ENCODE data around the gene ARHGAP22.

ARHGAP22 gene

DNA sequence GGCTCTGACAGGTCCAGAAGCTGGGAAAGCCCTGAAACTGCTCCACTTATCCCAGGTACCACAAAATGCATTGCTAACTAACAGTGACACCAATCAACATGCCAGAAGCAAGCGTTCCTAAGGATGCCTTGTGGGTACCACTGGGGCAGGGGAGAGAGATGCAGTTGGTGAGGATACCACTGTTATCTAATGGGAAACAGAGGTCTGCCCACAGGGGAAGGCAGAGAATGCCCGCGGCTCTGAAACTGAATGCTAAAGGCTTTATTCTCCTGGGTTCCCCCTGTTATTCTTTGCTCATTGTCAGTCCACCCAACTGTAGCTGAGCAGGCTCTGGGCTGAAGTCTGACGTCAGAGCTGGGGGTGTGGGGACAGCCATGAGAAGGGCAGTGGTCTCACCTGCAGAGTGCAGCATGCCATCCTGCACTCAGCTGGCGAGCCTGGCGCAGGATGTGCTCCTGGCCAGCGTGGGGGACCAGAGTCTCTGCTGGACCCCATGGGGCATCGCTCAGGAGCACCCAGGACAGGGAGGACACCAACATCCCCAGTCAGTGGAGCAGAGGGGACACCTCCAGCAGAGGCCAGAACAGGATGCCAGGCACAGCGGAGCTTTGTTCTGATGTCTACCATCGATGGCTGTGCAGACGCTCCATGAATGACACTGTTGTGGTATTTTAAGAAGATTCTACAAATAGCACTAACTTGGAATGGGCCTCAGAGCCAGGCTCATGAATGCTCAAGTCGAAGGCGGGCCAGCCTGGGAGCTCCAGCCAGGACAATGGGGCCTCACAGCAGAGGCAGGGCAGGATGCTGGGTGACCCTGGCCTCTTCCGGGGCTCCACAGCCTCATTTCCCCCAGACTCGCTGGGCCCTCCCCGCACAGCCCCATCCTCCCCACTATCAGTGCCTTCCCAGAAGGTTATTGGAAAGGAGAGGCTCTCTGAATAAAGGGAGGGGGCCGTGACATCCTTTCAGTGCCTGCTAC lies 95.8 kb downstream of the ARHGAP22 start:
- DNase-seq, result no peak

DNA sequence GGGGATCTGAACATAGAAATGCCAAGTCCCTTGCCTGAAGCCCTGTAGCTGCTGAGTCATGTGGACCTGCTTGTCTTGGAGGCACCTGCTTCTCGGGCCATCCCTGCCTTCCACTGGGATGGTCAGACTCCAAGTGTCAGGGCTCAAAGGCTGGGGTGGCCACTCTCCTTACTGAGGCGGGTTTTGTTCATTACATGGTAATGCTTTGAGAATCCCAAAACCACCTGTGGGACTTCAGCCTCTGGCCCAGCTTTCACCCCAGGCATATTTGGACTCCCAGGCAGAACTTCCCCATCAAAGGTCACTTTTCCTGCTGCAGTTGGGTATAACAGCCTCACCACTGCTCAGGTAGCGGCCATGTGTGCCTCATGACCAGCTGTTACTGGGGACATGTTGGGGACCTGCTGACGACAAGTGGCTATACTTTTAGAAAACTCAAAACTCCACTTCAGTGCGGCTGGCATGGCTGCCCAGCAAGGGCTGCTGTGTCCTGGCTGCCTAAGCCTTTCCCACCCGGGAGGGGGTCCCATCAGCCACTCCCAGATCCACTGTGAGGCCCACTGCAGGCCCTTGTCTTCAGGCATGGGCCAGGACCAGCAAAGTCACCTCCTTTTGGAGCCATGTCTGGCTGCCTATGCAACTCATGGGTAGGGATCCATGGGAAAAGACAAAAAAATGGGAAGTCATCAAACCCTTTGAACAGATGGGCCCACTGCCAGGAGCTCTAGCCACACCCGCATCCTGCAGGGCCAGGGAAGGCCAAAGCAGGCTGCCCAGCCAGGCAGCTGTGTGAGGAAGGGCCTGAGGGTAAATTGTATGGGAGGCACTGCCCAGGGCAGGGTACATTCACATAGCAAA lies 96.7 kb downstream of the ARHGAP22 start:
- DNase-seq, result no peak

DNA sequence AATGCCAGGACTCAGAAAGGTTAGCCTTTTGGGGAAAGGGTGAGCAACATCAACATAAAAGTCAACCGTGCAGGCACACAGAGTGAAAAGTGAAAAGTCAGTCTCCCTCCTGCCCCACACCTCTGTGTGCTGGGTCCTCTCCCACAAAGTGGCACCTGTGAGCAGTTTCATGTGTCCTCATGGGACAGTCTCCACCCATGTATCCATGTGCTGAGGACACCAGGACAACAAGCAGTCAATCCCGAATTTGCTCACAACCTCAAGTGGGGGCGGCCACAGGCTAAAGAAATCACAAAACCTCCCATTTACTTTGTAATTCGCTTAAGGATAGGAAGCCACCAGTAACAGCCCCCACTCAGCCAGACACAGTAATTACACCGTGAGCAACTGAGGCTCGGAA lies 97.4 kb downstream of the ARHGAP22 start:
- DNase-seq, result no peak

DNA sequence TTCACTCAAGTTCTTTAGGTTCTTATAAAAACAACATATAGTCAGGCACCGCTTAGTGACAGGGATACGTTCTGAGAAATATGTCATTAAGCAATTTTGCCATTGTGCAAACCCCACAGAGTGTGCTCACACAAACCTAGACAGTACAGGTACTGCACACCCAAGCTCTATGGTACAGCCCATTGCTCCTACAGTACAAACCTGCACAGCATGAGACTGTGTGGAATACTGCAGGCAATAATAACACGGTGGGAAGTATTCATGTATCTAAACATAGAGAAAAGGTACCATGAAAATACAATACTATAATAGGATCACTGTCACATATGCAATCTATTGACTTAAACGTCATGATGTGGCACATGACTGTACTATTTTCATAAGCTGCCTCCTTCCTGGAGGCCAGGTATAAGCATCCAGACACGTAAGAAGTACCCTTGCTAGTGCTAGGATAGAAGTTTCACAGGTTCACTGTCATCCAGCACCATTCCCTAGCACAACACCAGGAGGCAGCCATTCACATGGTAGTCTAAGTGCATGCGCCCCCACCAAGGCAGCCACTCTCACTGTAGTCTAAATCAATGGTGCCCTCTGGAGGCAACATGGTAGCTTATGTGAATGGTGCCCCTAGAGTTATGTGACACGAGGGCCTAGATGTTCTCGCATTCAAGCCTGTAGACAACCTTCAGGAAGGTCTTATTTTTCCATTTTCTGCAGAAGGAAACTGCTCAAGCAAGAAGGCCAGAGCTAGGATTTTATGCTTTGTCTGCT lies 98.5 kb downstream of the ARHGAP22 start:
- DNase-seq, result no peak

DNA sequence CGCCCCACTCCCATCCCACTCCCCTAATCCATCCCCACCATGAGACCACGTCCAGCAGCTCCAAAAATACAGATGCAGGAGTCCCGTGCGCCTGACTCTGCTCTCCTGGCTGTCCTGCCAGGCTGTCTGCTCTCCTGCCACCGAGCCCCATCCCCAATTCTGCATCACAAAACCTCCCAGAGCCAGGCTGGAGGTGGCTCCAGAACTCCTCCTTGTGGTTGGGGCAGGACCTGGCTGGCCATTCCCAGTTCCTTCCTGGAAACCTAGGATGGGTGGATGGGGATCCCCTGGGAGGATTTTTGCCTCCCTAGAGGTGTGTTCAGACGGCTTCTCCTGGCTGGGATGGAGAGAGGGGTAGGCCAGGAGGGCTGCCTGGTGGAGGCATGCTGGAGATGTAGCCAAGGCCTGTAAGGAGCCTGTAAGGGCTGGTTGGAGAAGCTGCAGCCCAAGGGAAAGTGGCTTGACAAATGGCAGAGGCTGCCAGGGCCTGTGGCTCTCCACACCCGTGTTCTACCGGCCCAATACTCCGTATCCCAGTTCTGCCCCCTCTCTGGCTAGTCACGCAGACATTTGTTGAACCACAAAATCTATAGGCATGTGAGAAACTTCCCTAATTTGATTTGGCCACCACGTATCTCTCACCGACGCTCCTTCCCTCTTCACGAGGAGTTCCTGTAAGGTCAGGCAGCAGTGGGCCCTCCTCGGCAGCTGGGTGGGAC lies 99.3 kb downstream of the ARHGAP22 start:
- DNase-seq, result no peak

DNA sequence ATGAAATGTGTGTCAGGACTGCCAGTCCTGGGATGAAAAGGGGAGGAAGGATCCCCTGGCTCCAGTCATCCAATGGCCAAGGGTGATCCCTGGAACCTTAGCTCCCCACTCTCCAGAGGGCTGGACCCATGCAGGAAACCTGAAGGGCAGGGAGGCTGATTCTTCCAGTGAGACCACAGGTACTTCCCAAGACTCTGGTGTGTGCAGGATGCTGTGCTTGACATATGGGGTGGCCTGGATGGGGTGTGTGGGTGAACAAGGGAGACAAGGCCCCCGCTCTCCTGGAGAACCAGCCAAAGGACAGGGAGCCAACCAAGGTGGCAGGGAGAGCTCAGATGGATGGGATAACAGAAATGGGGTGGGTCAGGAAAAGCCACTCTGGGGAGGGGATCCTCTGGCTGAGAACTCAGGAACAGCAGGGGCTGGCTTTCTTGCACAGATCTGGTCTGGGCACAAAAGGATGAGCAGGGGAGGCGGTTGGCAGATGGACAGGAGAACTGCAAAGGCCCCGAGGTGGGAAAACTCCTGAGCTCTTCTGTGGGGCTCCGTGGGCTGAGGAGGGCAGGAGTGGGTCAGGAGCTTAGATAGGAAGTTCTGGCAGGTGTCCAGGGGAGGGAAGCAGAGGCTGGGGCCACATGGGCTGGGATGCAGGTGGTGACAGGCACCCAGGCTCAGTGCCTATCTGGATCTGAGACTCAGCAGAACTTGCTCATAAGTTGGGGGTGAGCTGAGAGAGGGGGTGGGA lies 100.6 kb downstream of the ARHGAP22 start:
- no peak for DNase-seq

DNA sequence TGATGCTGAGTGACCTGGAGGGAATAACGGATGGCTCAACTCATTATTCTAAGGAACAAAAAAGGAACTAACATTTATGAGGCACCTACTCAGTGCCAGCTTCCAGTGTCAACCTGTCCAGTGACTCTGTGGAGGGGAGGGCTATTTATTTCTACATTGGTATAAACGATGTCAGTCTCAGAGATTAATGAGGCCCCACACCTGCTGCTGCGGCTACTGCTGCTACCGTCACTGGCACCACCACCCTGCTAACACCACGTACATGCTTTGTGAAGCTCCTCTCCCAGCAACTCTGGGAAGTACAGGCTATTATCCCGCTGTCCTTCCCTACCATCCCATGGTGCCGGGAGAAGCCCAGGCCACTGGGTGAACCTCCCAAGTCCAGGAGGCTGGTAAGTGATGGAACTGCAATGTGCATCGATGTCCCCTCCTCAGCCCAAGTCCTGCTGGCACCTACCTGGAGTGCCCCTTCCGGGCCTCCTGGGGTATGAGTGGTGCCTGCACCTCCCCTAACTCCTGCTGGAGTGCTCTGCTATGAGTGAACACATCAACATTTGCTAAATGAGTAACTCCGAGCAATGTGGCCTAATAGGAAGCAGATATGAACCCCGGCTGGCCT lies 101.5 kb downstream of the ARHGAP22 start:
- DNase-seq, result no peak

DNA sequence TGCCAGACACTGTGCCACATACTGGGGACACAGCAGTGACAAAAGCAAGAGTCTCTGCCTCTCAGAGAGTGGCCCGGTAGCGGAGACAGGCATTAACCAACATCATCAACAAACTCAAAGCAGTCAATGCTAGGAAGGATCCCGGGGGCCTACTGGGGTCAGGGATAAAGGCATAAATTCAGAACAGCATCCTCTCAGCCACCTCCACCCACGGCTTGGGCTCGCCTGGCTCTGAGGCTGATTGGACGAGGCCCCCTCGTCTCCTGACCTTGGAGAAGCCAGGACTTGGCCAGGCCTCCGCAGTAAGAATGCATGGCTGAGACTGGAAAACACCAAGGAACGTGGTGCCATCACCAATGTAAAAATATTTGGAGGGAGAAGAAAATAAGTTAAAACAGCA lies 102.1 kb downstream of the ARHGAP22 start:
- no peak for DNase-seq

DNA sequence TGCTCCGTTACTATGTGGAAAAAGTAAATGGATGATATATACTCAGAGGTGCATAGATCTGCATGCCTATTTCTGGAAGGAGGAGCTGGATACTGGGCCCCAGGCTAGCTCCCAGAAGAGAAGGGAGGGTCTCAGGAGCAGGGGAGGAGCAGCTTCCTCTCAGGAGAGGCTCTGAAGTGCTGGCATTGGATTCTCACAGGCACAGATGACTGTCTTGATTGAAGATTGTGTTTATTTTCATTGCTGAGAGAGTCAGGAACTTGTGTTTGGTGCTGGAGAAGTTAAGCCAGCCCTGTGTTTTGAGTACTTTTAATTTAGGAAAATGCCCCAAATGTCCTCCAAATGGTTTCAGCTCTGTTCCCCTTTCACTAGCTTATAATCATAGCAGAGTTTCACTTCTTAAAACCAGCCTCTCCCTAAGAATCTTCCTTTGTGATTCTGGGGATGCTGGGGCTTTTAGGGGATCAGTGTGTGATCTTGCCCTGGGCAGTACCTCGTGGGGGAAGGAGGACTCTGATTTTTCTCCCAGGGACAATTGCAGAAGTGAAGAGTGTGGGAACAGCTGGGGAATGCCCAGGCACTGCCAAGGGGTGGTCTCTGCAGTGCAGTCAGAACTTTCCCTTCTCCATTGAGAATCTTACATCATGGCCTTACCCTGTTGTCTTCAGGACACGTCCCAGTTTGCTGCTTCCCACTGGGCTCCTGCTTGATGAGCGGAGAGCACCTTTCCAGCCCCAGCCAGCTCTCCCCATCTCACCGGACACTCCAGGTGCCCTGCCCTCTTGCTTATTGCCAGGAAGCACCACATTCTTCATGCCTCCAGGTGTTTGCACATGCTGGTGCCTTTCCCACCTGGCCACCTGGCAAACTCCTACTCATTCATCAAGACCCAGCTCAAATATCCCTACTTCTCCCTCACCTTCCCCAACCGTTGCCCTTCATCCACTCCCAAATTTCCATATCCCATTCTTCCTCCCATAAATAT lies 102.8 kb downstream of the ARHGAP22 start:
- no peak for DNase-seq

DNA sequence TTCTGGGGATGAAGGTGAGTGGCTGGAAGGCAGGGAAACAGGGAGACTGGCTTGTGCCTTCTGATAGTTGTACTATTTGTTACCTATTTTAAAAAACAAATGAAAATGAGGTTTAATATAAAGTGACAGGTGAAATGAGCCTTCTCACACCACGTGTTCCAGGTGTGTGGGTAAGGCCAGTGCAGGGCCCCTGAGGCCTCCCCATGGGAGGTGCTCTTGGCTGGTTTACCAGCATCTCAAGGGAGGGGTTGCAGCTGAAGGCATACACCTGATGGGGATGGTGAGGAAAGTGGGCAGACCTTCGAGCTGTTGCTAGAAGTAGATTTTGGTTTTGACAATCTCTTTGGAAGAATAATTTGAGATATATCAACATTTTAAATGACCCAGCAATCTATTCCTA lies 103.6 kb downstream of the ARHGAP22 start:
- DNase-seq, result no peak

DNA sequence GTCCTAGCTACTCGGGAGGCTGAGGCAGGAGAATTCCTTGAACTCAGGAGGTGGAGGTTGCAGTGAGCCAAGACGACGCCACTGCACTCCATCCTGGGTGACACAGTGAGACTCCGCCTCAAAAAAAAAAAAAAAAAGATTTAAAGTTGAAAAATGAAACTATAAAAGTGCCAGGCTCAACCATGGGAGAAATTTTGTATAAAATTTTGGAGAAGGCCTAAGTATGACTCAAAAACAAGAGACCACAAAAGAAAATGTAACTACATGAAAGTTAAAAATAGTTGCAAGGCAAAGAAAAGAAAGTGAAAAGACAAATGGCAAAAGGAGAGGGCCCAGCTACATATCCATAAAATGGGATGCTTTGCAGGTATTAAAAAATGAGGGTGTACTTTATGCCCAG lies 104.1 kb downstream of the ARHGAP22 start:
- DNase-seq, result no peak

DNA sequence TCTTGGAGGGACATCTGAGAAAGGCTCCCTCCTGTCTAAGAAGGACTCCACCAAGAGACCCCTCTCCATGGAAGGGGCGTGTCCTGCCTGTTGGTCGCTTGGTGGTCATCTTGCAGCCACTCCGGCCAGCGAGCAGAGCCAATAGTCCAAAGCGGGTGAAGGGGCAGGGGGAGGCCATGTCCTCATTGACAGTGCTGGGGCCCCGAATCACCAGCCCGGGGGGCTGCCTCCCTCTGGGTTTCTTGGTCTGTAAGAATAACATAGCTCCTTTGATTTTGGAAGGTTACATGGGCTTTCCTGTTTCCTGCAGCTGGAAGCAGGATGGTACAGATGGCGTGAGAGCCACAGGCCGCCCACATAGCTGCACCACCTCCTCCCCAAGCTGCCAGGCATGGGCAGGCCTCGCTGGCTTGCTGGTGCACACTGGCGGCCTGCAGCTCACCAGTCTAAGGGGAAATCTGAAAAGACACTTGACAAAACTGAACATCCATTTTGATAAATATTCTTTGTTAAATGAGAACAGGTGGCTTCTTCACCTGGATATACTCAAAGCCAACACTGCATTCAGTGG lies 105.8 kb downstream of the ARHGAP22 start:
- DNase-seq, result no peak

DNA sequence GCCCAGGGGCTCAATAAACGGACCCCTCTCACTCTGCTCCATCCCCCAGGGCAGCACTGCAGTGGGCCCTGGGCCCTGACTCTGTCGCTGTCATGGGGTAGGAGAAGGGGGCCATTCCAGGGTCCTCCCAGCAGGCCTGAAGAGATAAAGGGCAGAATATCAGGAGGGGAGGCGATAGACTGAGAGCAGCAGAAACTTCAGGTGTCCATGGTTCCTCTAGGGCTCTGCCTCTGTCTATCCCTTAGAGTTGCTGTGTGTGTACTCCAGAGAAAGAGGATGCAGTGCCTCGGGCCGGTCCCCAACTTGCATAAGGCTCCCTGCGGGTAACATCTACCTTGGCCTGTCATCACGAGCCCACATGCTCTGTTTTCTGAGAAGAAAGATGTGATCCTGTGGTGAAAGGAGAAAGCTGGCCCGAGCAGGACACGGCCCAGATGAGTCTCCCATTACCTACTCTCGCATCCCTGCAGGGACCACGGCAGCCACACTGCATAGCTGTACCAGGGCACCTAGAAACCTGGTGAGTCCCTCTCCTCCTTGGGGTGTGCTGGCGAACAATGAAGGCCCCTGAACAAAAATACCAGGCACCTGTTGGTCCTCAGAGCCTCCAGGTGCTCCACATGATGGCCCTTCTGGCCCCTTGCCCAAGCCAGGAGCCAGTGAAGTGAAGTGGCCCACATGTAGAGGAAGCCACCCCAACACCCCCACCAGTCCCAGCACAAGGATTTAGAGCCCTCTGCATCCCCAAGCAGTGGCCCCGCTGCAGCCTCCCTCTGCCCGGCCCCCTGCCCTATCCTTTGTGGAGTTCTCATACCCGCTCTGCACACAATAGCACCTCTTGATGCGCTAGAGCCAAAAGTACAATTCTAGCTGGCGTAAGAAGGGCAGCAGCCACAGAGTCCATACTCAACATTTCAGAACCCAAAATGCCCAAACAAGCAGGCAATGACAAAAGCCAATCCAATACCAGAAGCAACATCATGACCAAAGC lies 106.8 kb downstream of the ARHGAP22 start:
- DNase-seq, result no peak

DNA sequence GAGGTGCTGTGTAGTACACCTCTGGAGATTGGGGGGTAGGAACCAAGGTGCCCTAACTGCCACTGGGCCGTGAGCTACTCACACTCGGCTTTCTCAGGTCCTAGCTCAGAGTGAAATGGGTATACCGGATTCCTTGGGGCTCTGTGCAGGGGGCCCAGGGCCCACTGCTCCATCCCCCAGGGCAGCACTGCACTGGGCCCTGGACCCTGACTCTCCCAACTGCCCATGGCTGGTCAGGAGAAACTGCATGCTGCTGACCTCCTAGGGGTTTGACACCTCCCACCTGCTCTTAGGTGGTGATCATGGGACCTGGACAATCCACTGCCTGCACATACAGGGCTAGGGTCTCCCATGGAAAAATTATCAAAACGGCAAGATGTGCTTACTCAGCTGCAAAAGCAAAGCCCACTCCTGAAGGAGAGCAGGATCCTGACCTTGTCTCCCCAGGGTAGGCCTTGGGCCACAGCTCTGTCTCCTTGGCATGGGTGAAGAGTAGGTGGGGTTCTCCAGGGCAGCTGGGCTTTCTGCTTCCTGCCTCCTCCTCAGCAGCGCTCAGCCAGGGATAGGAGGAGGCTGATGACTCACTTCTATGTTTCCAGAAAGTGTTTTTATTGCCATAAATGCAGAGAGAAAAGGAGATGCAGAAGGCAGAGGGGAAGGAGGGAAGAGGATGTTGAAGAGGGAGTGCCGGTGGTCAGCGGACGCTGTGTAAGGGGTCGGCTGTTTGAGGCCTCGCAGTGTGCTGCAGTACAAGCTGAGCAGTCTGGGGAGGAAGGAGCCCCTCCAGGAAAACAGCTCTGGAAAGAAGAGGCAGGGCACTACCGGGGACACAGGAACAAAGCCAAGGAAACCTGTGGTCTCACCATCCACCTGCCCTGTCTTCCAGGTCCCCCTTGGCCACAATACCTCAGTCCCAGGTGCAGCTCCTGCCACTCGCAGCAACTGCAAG lies 107.8 kb downstream of the ARHGAP22 start:
- no peak for DNase-seq

DNA sequence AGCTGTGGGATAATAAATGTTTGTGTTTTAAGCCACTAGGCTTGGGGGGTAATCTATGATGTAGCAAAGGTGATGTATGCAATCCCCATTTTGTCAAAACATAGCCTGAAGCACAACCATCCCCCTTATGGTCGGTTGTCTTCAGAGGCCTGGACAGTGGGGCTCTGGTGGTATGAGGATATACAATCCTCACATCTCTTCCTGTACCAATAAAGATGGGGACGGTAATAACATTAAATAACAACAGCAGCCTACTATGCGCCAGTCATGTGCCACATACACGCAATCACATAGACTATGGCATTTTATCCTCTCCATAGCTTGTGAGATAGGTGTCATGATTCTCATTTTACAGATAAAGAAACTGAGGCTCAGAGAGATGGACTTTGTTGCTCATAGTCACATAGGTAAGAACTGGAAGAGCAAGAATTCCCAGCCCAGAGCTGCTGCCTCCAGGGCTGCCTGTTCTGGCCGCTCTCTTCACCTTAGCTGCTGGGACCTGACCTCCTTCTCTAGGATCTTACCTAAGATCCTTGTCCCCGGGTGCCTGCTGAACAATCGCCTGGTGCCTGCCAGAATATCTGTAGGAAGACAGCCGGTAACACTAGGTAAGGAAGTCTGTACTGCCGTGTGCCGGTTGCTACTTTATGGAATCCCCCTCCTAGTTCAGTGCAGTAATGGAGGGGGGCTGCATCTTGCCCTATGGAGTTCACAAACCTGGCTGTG lies 108.6 kb downstream of the ARHGAP22 start:
- no peak for DNase-seq
